K562 (cell line): Measurements from ENCODE around the gene IL26. TPM values are rescaled to one million over a fixed set of nuclear protein-coding genes. Genes with fewer than 3 reads are reported as not detected.

Experiments
- ATAC-seq: fragments of 200-7000 bp; cut with Tn5 transposase; 3 replicates; pipeline ENCODE4 v1.9.1; 2020; ENCODE audit warnings: moderate library complexity
- BruUV-seq: library from RNA; stranded (reverse); fragments of 400-500 nt; replicated peaks from 2 replicates; lab custom pipeline; 2021; lab: Mats Ljungman, UMichigan
- CTCF ChIA-PET: fragments of 300-600 bp; formaldehyde crosslinking; extraction: SDS; loops from one replicate; lab custom pipeline; 2021; ENCODE audit warnings: low intra/inter-chr PET ratio; lab: Yijun Ruan, JAX
- POLR2A ChIA-PET: fragments of 300-600, 350-650 bp; sonication (Branson Sonifier 250); formaldehyde crosslinking; extraction: SDS; loops from one replicate; lab custom pipeline; 2021; ENCODE audit warnings: antibody characterized with exemption, inconsistent platforms; lab: Yijun Ruan, JAX
- DNase-seq, 4 experiments: peaks; one replicate each; pipeline versions ENCODE4 v3.0.0 to v3.0.0-alpha.2; 2011 to 2018; ENCODE audit warnings: low spot score in 3 of 4, mixed read lengths in 3 of 4; ENCODE audit errors: extremely low read depth in 1 of 4
- FAIRE-seq: peaks from 2 replicates; lab custom pipeline; 2011; peaks lifted over from hg19 to GRCh38; lab: Jason Lieb, UNC
- H2AFZ ChIP-seq: 2 replicates; pipeline ENCODE4 v1.6.0; 2011; ENCODE audit warnings: low read depth, low read length, control low read depth, inconsistent platforms
- H3K27ac ChIP-seq: fragments of 200-600 bp; 3 replicates; pipeline ENCODE4 v1.8.0; 2011; ENCODE audit warnings: low read depth, mild to moderate bottlenecking, control low read depth, inconsistent platforms, low read length, moderate library complexity, mixed read lengths; ENCODE audit errors: extremely low read depth
- H3K27me3 ChIP-seq, 2 experiments: fragments of 300-600 bp in 1 of 2; 2 replicates in 1 of 2; 3 replicates in 1 of 2; pipeline versions ENCODE4 v1.6.0 to v1.8.0; 2011; ENCODE audit warnings: inconsistent platforms in 2 of 2, low read length in 2 of 2, mild to moderate bottlenecking in 1 of 2, mixed read lengths in 1 of 2, moderate library complexity in 1 of 2; ENCODE audit not compliant: control insufficient read depth in 2 of 2, insufficient read depth in 2 of 2
- H3K36me3 ChIP-seq: fragments of 300-600 bp; 3 replicates; pipeline ENCODE4 v1.8.0; 2011; ENCODE audit warnings: mild to moderate bottlenecking, low read length, inconsistent platforms; ENCODE audit not compliant: control insufficient read depth, insufficient read depth
- H3K4me1 ChIP-seq, 2 experiments: fragments of 200-600 bp in 1 of 2; replicated peaks in 1 of 2; 2 replicates in 1 of 2; 3 replicates in 1 of 2; pipeline versions ENCODE4 v1.5.1 to v1.8.0; 2011; ENCODE audit warnings: inconsistent platforms in 2 of 2, low read length in 2 of 2, mild to moderate bottlenecking in 1 of 2, mixed read lengths in 1 of 2, moderate library complexity in 1 of 2; ENCODE audit not compliant: control insufficient read depth in 2 of 2, insufficient read depth in 2 of 2
- H3K4me2 ChIP-seq: 2 replicates; pipeline ENCODE4 v1.6.1; 2011; ENCODE audit warnings: low read length, control low read depth, inconsistent platforms, mixed read lengths; ENCODE audit not compliant: insufficient read depth
- H3K4me3 ChIP-seq: fragments of 200-600 bp; sonication (generic), shearing (Covaris generic); 2 replicates; pipeline ENCODE4 v1.5.1; 2016; ENCODE audit warnings: control low read depth, inconsistent platforms
- H3K79me2 ChIP-seq: fragments of 200-600 bp; 3 replicates; pipeline ENCODE4 v1.8.0; 2011; ENCODE audit warnings: low read length, inconsistent platforms; ENCODE audit not compliant: control insufficient read depth, insufficient read depth
- H3K9ac ChIP-seq, 2 experiments: 2 replicates each; pipeline versions ENCODE4 v1.6.0 to v1.6.1; 2011; ENCODE audit warnings: low read depth in 2 of 2, low read length in 2 of 2, control low read depth in 1 of 2, inconsistent platforms in 1 of 2, mild to moderate bottlenecking in 1 of 2, mixed read lengths in 1 of 2; ENCODE audit not compliant: insufficient read depth in 1 of 2
- H3K9me1 ChIP-seq: one replicate; pipeline ENCODE4 v1.6.0; 2011; ENCODE audit warnings: inconsistent platforms, mild to moderate bottlenecking, low read length, moderate library complexity; ENCODE audit not compliant: control insufficient read depth, insufficient read depth
- H3K9me3 ChIP-seq: replicated peaks from 2 replicates; pipeline ENCODE4 v1.5.1; 2011; ENCODE audit warnings: low read depth, low read length, inconsistent platforms; ENCODE audit not compliant: control insufficient read depth, insufficient read depth
- H4K20me1 ChIP-seq: replicated peaks from 2 replicates; pipeline ENCODE4 v1.6.1; 2011; ENCODE audit warnings: low read length, inconsistent platforms, mixed read lengths; ENCODE audit not compliant: control insufficient read depth, insufficient read depth
- ARID1B ChIP-seq: fragments of 450-650 bp; IDR thresholded peaks from 2 replicates; pipeline ENCODE4 v1.6.1; 2016; ENCODE audit warnings: antibody characterized with exemption, mild to moderate bottlenecking, inconsistent platforms
- CBX5 ChIP-seq: IDR thresholded peaks from 2 replicates; pipeline ENCODE4 v1.6.1; 2014; ENCODE audit warnings: low read depth, borderline replicate concordance
- CSDE1 ChIP-seq, 2 experiments: fragments of 450-650 bp; IDR thresholded peaks; 2 replicates each; pipeline ENCODE4 v1.6.1; 2016; ENCODE audit warnings: mild to moderate bottlenecking in 1 of 2
- DPF2 ChIP-seq: fragments of 450-650 bp; IDR thresholded peaks from 2 replicates; pipeline ENCODE4 v1.6.1; 2016
- EP300 ChIP-seq: IDR thresholded peaks from 2 replicates; pipeline ENCODE4 v1.6.1; 2012; ENCODE audit warnings: low read length, improper control_type of control experiment
- FOSL1 ChIP-seq: fragments of 200-800 bp; sonication (Bioruptor generic); conservative IDR thresholded peaks from 2 replicates; pipeline ENCODE4 v1.6.1; 2016; ENCODE audit warnings: missing genetic modification characterization, missing compliant biosample characterization
- KLF6 ChIP-seq: fragments of 250-450 bp; sonication (Bioruptor Pico); IDR thresholded peaks from 2 replicates; pipeline ENCODE4 v1.4.0; 2020; ENCODE audit warnings: mild to moderate bottlenecking, moderate library complexity, borderline replicate concordance
- MIER1 ChIP-seq: fragments of 450-650 bp; IDR thresholded peaks from 2 replicates; pipeline ENCODE4 v1.6.1; 2016; ENCODE audit warnings: antibody characterized with exemption, mild to moderate bottlenecking, low read depth
- SMAD4 ChIP-seq: fragments of 250-450 bp; sonication (Bioruptor Pico); conservative IDR thresholded peaks from 2 replicates; pipeline ENCODE4 v1.8.0; 2021; ENCODE audit warnings: inconsistent platforms, mild to moderate bottlenecking, moderate library complexity
- TCF7L2 ChIP-seq: fragments of 150-350 bp; IDR thresholded peaks from 2 replicates; pipeline ENCODE4 v1.6.1; 2016; ENCODE audit warnings: low read depth, mild to moderate bottlenecking, low read length, moderate library complexity
- TEAD1 ChIP-seq, 2 experiments: fragments of 450-650 bp in 1 of 2; sonication (generic) in 1 of 2; formaldehyde crosslinking; IDR thresholded peaks; 2 replicates each; pipeline versions ENCODE4 v1.4.0 to v1.8.0; 2020 to 2022; ENCODE audit warnings: mild to moderate bottlenecking in 2 of 2, missing genetic modification reagents in 1 of 2
- ZNF24 ChIP-seq: fragments of 450-650 bp; IDR thresholded peaks from 2 replicates; pipeline ENCODE4 v1.6.1; 2016
- ZNF764 ChIP-seq: fragments of 250-450 bp; sonication (Bioruptor Pico); IDR thresholded peaks from 2 replicates; pipeline ENCODE4 v1.4.0; 2020; ENCODE audit warnings: low read depth, mild to moderate bottlenecking, moderate library complexity
- in situ Hi-C: fragments of 300-500 bp; cut with MboI; formaldehyde crosslinking; loops from 4 replicates; pipeline ENCODE4 v1.15.0; 2018; ENCODE audit warnings: inconsistent platforms, mixed read lengths
- intact Hi-C: fragments of 100-400 bp; cut with micrococcal nuclease; formaldehyde crosslinking; loops from 2 replicates; pipeline ENCODE4 v1.14.2; 2022
- polyA plus RNA-seq, 8 experiments: library from polyadenylated mRNA; depleted of rRNA in 4 of 8; stranded (reverse) in 5 of 8; unstranded in 3 of 8; fragments of >200 nt; fragmentation: Nextera tagmentation in 2 of 8; fragmentation: Illumina TruSeq in 1 of 8; extraction: Ambion mirVana in 2 of 8; extraction: Trizol in 1 of 8; gene quantifications; 2 replicates each; pipeline versions ENCODE4 v1.2.1 to v1.2.3, GENCODE V29; 2011 to 2014; ENCODE audit warnings: inconsistent platforms in 1 of 8, missing spikeins in 1 of 8
- total RNA-seq, 7 experiments: library from RNA; depleted of rRNA in 6 of 7; stranded (reverse); fragments of >200 nt in 6 of 7; fragmentation: Illumina TruSeq in 2 of 7; extraction: Trizol in 2 of 7; gene quantifications; 2 replicates each; pipeline versions ENCODE4 v1.2.1 to v1.2.3, GENCODE V29; 2011 to 2021; ENCODE audit warnings: low replicate concordance in 1 of 7

Gene IL26
- total and polyA plus RNA-seq, 9 of the 15 experiments (the other 6 are each of a cell fraction or from before 2014, with no cell fraction given) = not detected

GRCh38 chr12:68209048-68209728, 16.4 kb downstream of the IL26 start (continued):
- TF ChIP-seq TEAD1 (CRISPR knock-in tag; IDR thresholded peaks at IDR 0.05) (peak in 1 of 2 experiments; percentile 67; a peak in 1 of 4 replicates), FOSL1 (tag) (peak; percentile 33; the same call in 1 of the 2 replicates), ARID1B (peak; percentile 69), DPF2 (peak; percentile 30; the same call in 1 of the 2 replicates), EP300 (peak; percentile 48; the same call in 1 of the 2 replicates)

- Histone ChIP-seq H4K20me1 (no peaks in the 10 kb centered on the region), H3K9me3 (no peaks in the 10 kb centered on the region), H3K4me2 (no peak overlapping the region), H3K79me2 (no peaks in the 10 kb centered on the region), H3K27ac (no peak overlapping the region), H3K9ac (no peak overlapping the region), H3K9me1 (no peaks in the 10 kb centered on the region), H3K36me3 (no peaks in the 10 kb centered on the region), H3K27me3 (no peaks in the 10 kb centered on the region), H3K4me3 (no peak overlapping the region), H3K4me1 (no peaks in the 10 kb centered on the region; a peak in 2 of 5 replicates), H2AFZ (no peak overlapping the region)
- FAIRE-seq (no peak), ATAC-seq (no peak), DNase-seq (no peak)
- in situ Hi-C loops = no loop called here
- ChIA-PET POLR2A (interaction anchor here (1.0 kb wide), 1 partner anchor 10 kb away, joined by 3 read pairs; no protein-coding TSS in a partner anchor), CTCF (no interaction called here)
- BruUV-seq = no TSS peak
- TF ChIP-seq MIER1 (no peak), ZNF764 (CRISPR knock-in tag) (no peak), TCF7L2 (no peak), ZNF24 (no peak), KLF6 (CRISPR knock-in tag) (no peak), SMAD4 (CRISPR knock-in tag) (no peak), CBX5 (no peak), CSDE1 (IDR thresholded peaks at IDR 0.05) (no peak)
- intact Hi-C loops = no loop called here
These were observed 18.3 kb downstream of the IL26 start for GRCh38 chr12:68207276-68207675.
